Measurements from ENCODE around the gene ZFP36L2.

Gene ZFP36L2

DNA sequence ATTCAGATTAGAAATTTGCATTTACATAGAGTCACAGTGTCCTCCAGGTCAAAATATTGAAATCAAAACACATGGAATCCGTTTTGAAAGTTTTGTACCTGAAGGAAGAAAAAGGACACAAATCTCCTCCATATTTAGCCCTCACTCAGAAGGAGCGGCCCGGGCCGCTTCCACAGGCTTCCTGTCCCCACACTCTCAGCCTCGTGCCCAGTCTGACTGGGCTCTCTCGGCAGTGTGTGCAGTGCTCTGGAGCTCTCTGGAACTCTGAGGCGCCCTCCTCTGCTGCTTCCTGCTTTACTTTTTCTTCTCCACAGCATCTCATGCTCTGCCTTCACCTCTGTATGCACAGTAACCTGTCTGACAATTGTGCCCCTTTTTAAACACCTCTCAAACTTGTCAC, 22.2 kb upstream of the ZFP36L2 start:
- DNase-seq (ENCODE audit: low spot score) = no peak

DNA sequence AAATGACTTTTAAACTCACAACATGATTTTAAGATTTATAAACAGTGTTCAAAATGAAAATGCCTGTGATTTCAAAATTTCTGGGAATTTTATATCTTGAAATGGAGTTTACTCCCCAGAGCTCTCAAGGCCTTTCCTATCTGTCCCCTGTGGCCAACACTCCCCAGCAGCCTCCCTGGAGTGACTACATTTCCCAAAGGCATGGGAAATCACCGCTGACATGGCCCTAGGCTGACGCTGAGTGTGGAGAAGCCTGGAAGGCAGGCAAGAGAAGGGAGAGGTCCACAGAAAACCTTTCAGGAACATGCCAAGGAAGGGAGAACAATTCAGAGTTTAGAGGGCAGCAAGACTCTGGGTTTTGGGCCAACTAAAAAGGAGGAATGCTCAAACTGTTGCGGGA, 20.2 kb upstream of the ZFP36L2 start:
- DNase-seq (ENCODE audit: low spot score) = no peak

DNA sequence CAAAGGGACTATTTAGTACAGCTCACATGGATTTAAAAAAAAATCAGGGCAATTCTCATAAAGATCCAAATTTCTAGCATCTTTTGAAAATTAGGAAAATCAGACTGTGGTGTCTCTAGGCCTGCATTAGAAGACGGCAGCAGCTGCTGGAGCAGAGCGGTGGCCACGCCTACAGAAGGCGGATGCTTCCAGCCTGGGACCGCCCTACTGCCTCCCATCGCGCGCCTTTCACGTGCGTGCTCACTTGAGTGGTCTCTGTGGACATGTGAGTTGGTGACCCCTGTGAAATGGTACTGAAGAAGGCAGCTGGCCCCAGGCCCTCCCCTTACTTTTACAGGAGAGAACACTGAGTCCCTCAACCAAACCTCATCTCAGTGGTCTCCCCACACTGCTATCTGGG, 15.2 kb upstream of the ZFP36L2 start:
- DNase-seq (ENCODE audit: low spot score) = no peak

DNA sequence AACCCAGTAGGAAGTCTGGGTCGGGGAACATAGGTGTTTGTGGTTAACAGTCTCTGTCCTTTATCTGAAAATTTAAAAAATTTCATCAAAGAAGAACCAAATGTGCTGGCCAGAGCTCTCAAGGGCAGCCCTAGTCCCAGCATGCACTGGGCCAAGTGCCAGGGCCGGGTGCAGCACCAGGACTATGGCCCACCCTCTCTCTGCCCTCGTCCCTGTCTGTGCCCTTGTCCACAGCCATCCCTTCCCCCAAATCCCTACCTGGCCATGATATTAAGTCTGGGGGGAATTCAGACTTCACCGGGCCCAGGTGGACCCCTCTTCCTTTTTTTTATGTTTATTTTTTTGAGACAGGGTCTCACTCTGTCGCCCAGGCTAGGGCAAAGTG, 14.4 kb upstream of the ZFP36L2 start:
- DNase-seq (ENCODE audit: low spot score) = no peak

DNA sequence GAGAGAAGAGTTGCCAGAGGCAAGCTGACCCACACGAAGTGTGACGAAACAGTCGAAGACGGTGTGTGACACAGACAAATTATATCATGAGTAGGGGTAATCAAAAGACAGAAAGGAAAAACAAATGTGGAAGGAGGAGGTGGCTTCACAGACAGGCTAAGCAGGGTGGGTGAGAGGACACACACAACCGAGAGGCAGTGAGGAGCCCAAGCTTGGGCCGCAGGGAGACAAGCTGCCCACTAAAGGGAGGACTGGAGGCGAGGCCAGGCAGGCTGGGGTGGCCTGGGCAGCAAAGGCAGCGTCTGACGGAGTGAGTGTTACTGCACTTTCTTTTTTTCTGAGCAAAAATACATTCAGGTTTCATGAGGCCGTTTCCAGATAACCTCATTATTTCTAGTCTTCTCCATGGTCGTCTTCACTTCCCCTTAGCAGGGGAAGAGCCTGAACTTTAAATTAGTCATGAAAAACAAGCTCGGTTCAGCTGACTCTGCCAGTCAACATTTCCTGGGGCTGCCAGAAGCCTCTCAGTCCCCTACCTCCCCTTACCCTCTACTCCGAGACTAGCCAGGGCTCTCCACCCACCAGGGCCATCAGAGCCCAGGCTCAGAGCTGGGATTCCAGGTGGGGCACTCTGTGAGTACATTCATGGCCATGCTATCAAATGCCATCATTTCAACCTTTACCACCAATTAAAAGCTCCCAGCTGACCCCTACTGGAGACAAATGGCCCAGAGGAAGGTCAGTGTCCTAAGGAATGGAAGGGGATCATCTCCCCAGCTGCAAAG, 13.8 kb upstream of the ZFP36L2 start:
- no peak for DNase-seq (ENCODE audit: low spot score)

DNA sequence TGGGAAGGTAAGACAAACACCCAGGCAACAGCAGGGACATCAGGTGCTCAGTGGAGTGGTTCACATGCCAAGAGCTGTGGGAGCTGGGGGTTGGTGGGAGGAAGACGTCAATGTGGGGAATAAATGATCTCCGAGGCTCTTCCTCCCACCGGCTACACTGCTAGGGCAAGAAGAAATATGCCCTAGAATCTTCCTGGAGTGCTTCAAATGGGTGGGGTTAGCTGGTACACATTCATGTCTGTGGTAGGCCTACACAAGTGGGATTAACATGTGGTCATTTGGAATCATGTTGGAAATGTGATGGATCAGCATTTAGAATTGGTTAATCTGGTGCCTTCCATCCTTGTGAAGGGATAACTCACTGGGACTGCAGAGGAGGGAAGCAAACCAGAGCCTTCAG, 12.4 kb upstream of the ZFP36L2 start:
- no peak for DNase-seq (ENCODE audit: low spot score)

DNA sequence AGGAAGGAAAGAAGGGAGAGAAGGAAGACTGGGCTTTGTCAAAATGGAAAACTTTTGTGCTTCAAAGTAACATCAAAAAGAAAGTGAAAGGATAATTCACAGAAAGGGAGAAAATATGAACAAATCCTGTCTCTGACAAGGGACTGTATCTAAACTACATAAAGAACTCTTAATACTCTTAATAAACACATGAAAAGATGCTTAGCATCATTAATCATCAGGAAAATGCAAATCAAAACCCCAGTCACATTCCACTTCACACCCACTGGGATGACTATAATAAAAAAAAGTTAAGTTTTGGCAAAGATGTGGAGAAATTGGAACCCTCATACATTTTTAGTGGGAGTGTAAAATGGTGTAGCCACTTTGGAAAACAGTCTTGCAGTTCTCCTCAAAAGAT, 11.8 kb upstream of the ZFP36L2 start:
- no peak for DNase-seq (ENCODE audit: low spot score)

DNA sequence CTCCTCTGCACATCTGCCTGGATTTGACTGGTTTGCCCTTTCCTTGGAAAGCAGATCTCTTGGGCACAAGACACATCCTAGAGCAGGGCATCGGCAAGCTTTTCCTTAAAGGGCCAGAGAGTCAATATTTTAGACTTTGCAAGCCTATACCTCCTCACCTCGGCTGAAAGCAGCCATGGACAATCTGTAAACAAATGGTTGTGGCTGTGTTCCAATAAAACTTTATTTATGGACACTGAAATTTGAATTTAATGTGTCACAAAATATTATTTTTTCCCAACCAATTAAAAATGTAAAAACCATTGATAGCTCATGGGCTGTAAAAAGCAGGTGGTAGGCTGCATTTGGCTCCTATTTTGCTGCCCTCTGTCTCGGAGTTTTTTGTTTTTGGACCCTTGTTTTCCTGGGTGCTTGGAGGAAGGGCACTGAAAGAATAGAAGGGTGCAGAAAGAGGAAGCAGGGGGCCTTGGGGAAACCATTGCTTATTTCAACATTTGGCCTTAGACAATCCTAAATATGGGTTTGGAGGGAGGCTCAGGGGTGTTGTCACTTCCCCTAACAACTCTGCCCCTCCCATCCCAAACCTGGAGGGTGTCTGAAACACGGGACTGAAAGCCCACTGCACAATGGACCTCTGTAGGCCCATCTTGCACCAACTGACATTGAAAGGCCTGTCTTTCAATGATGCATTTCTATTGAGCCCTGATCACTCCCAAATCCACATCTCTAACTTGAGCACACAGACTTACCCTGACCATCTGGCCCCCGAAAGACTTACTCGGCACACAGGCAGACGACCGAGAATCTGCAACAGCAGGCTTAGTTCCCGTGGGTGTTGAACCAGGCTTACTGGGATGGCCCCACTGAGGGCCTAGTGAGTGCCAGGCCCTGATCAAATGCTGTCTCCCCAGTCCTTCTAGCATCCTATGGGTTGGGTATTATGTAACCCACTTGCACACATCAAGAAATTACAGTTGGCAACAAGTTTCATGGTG, 7.1 kb upstream of the ZFP36L2 start:
- DNase-seq (ENCODE audit: low spot score) = peak; percentile 65

DNA sequence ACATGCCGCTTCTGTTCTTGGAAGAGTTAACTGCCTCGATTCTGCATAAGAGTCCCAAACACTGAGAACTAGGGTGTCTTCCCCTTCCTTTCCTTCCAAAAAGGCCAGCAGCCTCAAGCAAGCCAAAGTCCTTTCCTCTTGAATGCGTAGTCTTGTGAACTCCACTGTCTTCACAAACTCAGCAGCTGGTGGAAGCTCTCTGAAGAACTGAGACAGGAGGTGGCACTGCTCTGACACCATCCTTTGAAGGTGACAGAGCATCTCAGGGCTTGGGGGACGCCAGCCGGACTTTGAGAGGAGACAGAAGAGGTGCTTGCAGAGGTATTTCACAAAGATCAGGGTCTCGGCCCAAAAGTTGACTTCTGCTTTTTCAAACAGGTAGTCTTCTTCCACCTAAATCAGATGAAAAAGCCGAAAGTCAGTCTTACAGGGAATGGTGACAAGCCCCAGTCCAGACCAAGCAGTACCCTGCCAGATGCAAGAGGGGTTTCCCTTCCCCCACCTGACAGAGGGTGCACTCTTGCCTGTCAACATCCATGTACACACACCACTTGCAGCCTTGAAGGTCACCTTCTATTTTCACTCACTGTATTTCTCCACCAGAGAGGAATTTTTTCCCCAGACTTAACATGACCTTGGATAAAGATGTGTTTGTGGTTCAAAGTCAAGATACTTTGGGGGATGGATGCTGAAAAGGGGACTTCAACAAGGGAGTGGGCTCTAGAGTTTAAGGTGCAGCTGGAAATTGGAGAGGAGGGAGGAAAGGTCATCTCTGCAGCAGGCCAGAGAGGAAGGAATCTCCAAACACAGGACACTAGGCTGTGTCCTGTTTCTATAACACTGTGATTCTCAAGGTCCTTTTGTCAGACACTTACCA, 4.8 kb upstream of the ZFP36L2 start:
- no peak for DNase-seq (ENCODE audit: low spot score)

DNA sequence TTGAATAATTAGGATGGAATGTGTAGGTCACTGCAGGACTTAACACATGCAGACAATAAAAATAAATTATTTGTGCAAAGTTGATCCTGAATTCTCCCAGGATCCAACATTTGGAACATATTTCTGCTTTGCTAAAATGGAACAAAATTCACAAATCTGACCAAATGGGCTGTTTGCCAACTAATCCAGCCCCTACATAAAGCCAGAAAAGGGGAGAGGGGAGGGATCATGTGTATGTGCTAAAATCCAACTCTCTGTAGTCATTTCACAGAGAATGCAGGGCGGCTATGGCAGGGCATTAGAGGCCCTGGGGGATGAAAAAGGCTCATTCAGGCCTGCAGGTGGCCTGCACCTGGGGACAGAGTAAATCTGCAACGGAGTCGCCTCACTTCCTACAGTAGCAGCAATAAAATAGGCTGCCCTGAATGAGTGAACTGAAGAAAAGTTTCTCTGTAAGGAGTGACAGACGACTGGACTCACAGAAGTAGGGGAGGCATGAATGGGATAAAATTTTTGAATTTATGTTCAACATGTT, 4.0 kb upstream of the ZFP36L2 start:
- no peak for DNase-seq (ENCODE audit: low spot score)

DNA sequence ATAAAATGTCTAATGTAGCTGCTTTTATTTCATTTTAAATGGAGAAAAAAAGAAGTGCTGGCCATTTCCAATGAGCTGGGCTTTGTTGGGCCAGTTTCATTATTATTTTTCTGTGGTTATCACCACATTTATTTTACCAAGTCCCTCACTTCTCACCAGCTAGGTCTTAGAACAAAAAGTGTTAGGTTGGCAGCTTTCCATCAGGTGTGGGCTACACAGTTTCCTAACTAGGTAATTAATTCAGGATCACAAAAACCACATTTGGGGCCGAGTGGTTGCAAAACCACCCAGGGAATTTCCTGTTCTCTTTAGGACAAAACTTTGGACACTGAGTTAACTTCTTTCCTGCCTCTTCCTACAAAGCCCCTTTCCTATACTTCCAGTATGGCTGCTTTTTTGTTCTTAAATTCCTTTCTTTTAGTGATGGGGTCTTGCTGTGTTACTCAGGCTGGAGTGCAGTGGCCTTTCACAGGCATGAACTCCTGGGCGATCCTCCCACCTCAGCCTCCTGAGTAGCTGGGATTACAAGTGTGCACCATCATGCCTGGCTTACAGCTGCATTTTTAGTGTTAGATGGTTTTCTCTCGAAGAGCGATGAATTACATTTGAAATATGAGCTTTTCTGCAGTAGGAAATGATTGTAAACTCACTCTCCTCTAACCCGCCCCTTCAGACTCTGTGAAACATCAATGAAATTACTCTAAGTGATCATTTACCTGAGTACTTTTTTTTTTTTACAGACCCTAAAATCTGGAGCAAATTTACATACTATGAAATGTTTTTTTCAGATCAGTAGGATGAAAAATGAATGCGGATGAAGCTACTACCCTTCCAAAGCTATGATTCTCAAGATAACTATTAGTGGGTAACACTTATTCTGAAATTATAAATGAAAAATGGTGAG, 2.6 kb upstream of the ZFP36L2 start:
- no peak for DNase-seq (ENCODE audit: low spot score)

DNA sequence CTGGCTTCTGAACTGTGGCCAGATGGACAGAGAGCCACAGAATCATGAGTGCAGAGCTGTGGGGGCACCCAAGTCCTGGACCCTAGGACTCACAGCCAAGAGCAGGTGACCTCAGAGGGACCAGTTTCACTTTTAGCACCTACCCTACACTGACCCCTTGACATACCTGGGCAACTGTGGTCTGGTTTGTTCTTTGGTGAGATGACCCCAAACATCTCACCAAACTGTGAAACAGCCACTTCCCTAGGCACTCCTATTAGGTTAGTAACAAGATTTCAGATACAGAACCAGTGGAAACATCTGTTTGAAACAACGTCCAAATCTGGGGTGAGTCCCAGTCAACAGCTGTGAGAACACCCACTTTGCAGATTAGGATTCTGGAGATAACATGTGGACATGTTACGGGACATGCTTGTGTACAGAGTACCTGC, 1.9 kb upstream of the ZFP36L2 start:
- DNase-seq (ENCODE audit: low spot score) = no peak

DNA sequence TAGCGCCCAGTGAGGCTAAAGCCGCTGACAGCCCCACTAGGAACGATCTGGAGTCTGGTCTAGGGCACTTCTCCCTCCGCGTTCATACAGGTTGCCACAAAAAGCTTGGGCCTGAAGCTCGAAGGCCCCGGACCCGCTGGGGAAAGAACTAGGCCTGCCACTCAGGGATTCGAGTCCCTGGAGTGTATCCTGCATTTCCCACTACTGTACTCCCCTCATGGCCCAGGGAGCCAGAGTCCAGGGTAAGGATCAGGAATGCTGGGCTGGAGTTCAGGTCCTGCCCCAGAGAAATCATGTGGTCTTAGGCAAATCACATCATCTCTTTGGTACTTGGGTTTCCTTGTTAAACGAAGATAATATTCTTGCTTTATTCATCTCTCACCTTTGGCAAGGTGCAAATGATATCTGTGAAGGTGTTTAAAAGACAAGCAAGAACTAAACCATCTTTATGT, 1.4 kb upstream of the ZFP36L2 start:
- DNase-seq (ENCODE audit: low spot score) = no peak

DNA sequence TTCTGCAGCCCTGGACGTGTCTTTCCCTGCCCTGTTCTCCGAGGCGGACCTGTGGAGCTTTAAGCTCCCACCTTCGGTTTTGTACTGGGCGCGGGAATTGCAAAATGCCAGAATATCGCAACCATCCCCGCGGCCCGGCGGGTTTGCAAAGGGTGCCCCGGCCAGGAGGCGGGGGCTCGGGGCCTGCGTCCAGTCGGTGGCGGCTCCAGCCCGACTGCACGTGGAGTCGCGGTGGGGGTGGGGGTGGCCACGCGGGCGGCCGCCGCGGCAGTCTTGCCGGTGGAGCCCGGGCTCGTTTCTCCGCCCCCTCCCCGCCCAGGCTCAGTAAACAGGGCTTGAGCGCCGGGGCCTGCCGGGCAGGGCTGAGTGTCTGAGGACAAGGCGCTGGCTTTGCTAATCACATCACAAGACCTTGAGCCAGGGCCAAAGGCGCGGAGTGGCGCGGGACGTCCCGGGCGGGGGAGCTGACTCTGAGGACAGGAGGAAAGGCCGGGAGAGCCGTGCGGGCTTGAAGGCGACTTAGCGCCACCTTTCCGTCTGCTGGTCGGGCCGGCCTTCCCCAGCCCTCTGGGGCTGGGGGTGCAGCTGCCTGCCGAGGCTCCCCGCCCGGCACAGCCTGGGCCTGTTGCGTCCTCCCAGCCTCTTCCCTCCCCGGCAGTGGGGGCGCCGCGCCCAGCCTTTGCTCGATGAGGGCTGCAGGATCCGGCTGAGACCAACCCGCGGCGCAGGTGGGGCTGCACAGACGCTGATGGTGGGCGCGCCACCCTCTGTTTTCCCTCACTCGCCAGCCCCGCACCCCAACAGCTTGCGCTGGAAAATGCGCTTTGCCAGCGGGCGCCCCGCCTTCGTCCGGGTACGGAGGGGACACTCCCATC, 786 bp upstream of the ZFP36L2 start:
- peak; percentile 78 for DNase-seq (ENCODE audit: low spot score)

DNA sequence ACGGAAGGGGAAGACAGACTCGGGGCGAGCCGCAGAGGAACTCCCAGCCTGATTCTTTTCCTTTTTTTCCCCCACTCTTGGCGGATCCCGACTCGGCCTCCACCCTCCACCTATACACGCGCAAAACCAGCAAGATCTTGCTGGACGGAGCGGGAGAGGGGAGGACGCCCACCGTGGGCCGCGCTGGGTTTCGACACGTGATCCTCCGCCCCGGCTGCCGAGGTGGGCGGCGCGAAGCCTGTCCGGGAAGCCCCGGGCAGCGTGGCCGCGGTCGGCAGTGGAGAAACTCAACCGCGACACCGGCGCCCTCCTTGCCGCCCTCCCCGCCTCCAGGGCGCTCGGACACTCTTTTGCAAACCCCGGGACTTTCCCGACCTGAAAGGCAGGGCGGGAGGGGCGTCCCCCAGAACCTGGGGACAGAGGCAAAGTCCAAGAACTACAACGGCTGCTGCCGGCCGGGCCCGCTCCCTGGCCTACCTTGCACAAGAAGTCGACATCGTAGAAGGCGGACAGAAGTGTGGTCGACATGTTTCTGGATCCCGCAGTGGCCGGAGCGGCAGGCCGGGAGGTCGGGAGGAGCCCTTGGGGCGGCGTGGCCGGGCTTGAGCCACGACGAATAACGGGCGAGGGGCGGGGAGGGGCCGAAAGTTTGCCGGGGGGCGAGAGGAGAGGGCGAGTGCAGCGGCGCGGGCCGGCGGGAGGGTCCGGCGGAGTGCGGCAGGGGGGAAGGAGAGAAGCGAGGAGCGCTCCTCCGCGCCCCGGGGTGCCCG, 433 bp downstream of the ZFP36L2 start:
- DNase-seq (ENCODE audit: low spot score) = peak; percentile 76

DNA sequence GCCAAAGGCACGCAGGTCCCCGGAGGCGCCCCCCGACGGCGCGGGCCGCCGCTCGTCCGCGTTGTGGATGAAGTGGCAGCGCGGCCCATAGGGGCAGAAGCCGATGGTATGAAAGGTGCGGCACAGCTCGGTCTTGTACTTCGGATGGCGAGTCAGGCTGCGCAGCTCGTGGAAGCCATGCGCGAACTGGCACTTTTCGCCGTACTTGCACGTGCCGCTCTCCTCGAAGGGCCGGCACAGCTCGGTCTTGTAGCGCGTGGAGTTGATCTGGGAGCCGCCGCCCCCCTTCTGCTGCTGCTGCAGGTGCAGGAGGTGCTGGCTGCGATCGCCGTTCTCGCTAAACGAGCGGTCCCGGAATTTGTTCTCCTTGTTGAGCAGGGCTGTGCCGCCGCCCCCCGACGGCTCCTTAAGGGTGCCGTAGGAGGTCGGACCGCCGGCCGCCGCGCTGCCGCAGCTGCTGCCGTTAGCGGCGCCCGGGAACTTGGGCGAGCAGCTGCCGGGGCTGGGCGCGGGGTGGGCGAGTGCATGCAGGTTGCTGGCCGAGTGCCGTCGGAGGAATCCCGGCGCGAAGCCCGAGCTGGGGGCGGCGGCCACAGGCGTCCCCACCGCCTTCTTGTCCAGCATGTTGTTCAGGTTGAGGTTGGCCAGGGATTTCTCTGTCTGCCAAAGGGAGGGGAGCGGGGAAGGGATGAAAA, 1.2 kb downstream of the ZFP36L2 start:
- DNase-seq (ENCODE audit: low spot score) = peak; percentile 61

DNA sequence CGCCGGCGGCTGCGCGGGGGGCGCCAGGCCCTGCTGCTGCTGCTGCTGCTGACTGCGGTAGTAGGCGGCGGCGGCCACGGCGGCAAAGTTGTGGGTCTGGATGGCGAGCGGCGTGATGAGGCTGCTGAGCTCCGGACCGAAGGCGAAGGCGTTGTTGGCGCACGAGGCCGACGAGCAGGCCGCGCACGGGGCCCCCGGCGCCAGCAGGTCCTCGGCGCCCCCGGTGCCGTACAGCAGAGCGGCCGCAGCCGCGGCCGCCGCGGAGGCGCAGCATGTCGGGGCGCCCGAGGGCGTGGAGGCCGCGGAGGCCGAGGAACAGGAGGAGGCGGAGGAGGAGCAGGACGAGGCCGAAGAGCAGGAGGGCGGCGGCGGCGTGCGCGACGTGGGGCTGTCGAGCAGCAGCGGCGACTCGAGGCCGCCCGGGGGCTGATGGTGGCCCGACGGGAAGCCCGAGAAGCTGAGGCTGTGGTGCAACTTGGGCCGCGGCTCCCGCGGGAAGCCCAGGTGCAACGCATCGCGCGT, 1.8 kb downstream of the ZFP36L2 start:
- peak; percentile 54 for DNase-seq (ENCODE audit: low spot score)

DNA sequence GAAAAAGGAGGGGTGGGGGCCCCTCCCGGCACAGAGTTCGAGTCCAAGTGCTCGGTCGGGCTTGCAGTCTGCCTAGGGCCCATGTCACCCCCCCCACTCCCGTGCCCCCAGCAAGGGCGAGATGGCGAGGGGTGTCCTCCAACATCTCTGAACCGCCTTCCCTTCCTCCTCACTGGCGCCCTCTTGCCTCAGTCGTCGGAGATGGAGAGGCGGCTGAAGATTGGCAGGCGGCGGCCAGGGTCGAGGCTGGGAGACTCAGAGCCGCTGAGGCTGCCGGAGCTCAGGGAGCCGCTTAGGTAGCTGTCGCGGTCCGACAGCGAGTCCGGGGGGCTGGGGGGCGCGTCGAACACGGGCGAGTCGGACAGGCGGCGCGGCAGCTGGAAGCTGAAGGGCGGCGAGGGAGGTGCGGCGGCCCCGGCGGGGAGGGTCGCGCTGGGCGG, 2.3 kb downstream of the ZFP36L2 start:
- peak; percentile 71 for DNase-seq (ENCODE audit: low spot score)

All from D341Med (cell line).